GM12801 (cell line): Measurements from ENCODE around the gene INSM1.

ENCODE experiments used
- CTCF ChIP-seq: IDR thresholded peaks from one replicate; pipeline ENCODE4 v1.5.1; 2011; ENCODE audit warnings: control low read depth; ENCODE audit not compliant: insufficient read length; ENCODE audit errors: extremely low read depth

INSM1 gene

GRCh38 chr20:20362774-20363433, 5.0 kb upstream of the INSM1 start:
- no peak for TF ChIP-seq CTCF

- no peak for TF ChIP-seq CTCF
These were observed 4.5 kb upstream of the INSM1 start for GRCh38 chr20:20363434-20363798.

- TF ChIP-seq CTCF, result no peak
These were observed 3.9 kb upstream of the INSM1 start for GRCh38 chr20:20363799-20364592.

- no peak for TF ChIP-seq CTCF
These were observed 3.1 kb upstream of the INSM1 start for GRCh38 chr20:20364593-20365479.

- no peak for TF ChIP-seq CTCF
These were observed 2.3 kb upstream of the INSM1 start for GRCh38 chr20:20365480-20366161.

- no peak for TF ChIP-seq CTCF
These were observed 1.4 kb upstream of the INSM1 start for GRCh38 chr20:20366551-20366875.
